K562 (cell line): ENCODE measurements around the gene CCDC194. TPM values are rescaled to one million over a fixed set of nuclear protein-coding genes. Genes with fewer than 3 reads are reported as not detected.

Experiments
- ARID4B ChIP-seq: sonication (generic); formaldehyde crosslinking; IDR thresholded peaks from 2 replicates; pipeline ENCODE4 v1.8.0; 2022; ENCODE audit warnings: mild to moderate bottlenecking, missing genetic modification reagents
- ASH1L ChIP-seq: fragments of 450-650 bp; IDR thresholded peaks from 2 replicates; pipeline ENCODE4 v1.6.1; 2018; ENCODE audit warnings: borderline replicate concordance, mild to moderate bottlenecking, low read depth; ENCODE audit not compliant: partially characterized antibody
- CBX3 ChIP-seq, 2 experiments: IDR thresholded peaks; 1 replicate in 1 of 2; 2 replicates in 1 of 2; pipeline ENCODE4 v1.6.1; 2012; ENCODE audit warnings: inconsistent platforms in 2 of 2, low read length in 2 of 2, borderline replicate concordance in 1 of 2, control low read depth in 1 of 2
- CBX5 ChIP-seq: IDR thresholded peaks from 2 replicates; pipeline ENCODE4 v1.6.1; 2014; ENCODE audit warnings: low read depth, borderline replicate concordance
- FUS ChIP-seq: fragments of 200-400 bp; formaldehyde crosslinking; optimal IDR thresholded peaks from 2 replicates; pipeline ENCODE3; 2017; ENCODE audit warnings: low read depth, low read length
- GTF3C2 ChIP-seq: IDR thresholded peaks from 3 replicates; pipeline ENCODE4 v1.6.1; 2011; ENCODE audit warnings: borderline replicate concordance, mild to moderate bottlenecking, moderate library complexity; ENCODE audit not compliant: insufficient read length; ENCODE audit errors: extremely low read depth
- MAFF ChIP-seq: IDR thresholded peaks from 2 replicates; pipeline ENCODE4 v1.6.1; 2012; ENCODE audit warnings: low read length, improper control_type of control experiment
- NFIX ChIP-seq: fragments of 250-450 bp; sonication (Bioruptor Pico); IDR thresholded peaks from 2 replicates; pipeline ENCODE4 v1.4.0; 2020; ENCODE audit warnings: low read depth, mild to moderate bottlenecking, moderate library complexity
- PATZ1 ChIP-seq: fragments of 250-450 bp; sonication (Bioruptor Pico); IDR thresholded peaks from 2 replicates; pipeline ENCODE4 v1.5.0; 2020; ENCODE audit warnings: mild to moderate bottlenecking, borderline replicate concordance
- PHB2 ChIP-seq: fragments of 450-650 bp; IDR thresholded peaks from 2 replicates; pipeline ENCODE4 v1.6.1; 2017; ENCODE audit warnings: low read depth
- PML ChIP-seq: IDR thresholded peaks from 2 replicates; pipeline ENCODE4 v1.6.1; 2012; ENCODE audit warnings: low read length, inconsistent platforms
- PRMT5 ChIP-seq: sonication (generic); formaldehyde crosslinking; IDR thresholded peaks from 2 replicates; pipeline ENCODE4 v1.5.0; 2020; ENCODE audit warnings: missing genetic modification reagents
- RBBP5 ChIP-seq: fragments of 200-600 bp; sonication (generic); IDR thresholded peaks from 2 replicates; pipeline ENCODE4 v1.6.1; 2012; ENCODE audit warnings: borderline replicate concordance, mild to moderate bottlenecking, low read length, control low read depth, inconsistent platforms; ENCODE audit not compliant: insufficient read depth, poor library complexity, severe bottlenecking
- RCOR1 ChIP-seq, 2 experiments: IDR thresholded peaks; 2 replicates each; pipeline ENCODE4 v1.6.1; 2012; ENCODE audit warnings: low read depth in 2 of 2, low read length in 2 of 2, borderline replicate concordance in 1 of 2, improper control_type of control experiment in 1 of 2
- SRF ChIP-seq, 2 experiments: fragments of 250-450, 450-650 bp in 1 of 2; sonication (Bioruptor Pico) in 1 of 2; sonication (generic) in 1 of 2; formaldehyde crosslinking; IDR thresholded peaks; 2 replicates each; pipeline versions ENCODE4 v1.5.0 to v1.5.1; 2020 to 2022; ENCODE audit warnings: mild to moderate bottlenecking in 1 of 2, missing genetic modification reagents in 1 of 2
- ZBTB1 ChIP-seq: sonication (generic); formaldehyde crosslinking; IDR thresholded peaks from 2 replicates; pipeline ENCODE4 v1.8.1; 2023; ENCODE audit warnings: missing genetic modification reagents, low read depth, mild to moderate bottlenecking, borderline replicate concordance
- ZKSCAN3 ChIP-seq: fragments of 250-450 bp; sonication (Bioruptor Pico); IDR thresholded peaks from 2 replicates; pipeline ENCODE4 v1.4.0; 2020
- polyA plus RNA-seq, 8 experiments: library from polyadenylated mRNA; depleted of rRNA in 4 of 8; stranded (reverse) in 5 of 8; unstranded in 3 of 8; fragments of >200 nt; fragmentation: Nextera tagmentation in 2 of 8; fragmentation: Illumina TruSeq in 1 of 8; extraction: Ambion mirVana in 2 of 8; extraction: Trizol in 1 of 8; gene quantifications; 2 replicates each; pipeline versions ENCODE4 v1.2.1 to v1.2.3, GENCODE V29; 2011 to 2014; ENCODE audit warnings: inconsistent platforms in 1 of 8, missing spikeins in 1 of 8
- total RNA-seq, 7 experiments: library from RNA; depleted of rRNA in 6 of 7; stranded (reverse); fragments of >200 nt in 6 of 7; fragmentation: Illumina TruSeq in 2 of 7; extraction: Trizol in 2 of 7; gene quantifications; 2 replicates each; pipeline versions ENCODE4 v1.2.1 to v1.2.3, GENCODE V29; 2011 to 2021; ENCODE audit warnings: low replicate concordance in 1 of 7

The CCDC194 gene
- total and polyA plus RNA-seq, 9 of the 15 experiments (the other 6 are each of a cell fraction or from before 2014, with no cell fraction given): 0.13 to 1.3 (median 0.39) TPM; not detected in 3

DNA sequence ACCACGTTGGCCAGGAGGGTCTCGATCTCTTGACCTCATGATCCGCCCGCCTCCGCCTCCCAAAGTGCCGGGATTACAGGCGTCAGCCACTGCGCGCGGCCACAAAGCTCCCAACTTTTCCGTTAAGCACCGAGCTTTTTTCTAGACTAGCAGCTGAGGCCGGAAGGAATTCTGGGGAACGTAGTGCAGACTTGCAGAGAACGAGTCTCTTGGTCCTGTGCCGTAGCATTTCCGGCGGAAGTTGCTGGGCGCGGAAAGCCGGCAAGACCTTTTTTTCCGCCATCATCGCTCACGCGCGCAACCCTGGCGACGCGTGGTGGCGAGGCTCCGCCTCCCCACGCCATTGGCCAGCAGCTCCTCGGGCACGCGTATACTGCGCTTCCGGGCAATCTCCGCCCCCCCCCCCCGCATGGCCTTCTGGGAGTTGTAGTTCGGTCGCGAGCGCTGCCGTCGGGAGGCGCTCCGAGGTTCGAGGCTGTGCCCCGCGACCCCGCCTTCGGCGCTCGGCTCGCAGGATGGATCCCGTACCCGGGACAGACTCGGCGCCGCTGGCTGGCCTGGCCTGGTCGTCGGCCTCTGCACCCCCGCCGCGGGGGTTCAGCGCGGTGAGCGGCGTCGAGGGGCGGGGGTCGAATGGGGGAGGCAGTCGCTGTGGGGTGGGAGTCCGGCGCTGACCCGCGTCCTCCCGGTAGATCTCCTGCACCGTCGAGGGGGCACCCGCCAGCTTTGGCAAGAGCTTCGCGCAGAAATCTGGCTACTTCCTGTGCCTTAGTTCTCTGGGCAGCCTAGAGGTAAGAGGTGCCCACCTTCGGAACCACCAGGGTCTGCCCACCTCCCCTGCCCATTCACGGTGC, 25.9 kb upstream of the CCDC194 start, which contains the start of gene MVB12A (continued):
- TF ChIP-seq ZKSCAN3 (CRISPR knock-in tag): peak; percentile 37; the same call in 1 of the 2 replicates
- TF ChIP-seq PHB2: no peak
- TF ChIP-seq CBX3 (IDR thresholded peaks at IDR 0.05; ENCODE audit: borderline replicate concordance in 1 of 2, low read length in 2 of 2): no peak
- TF ChIP-seq ZBTB1 (CRISPR knock-in tag): no peak
- no peak for TF ChIP-seq NFIX (CRISPR knock-in tag)
- TF ChIP-seq PATZ1: no peak
- TF ChIP-seq FUS: no peak
- no peak; a peak in 1 of 4 replicates for TF ChIP-seq SRF (CRISPR knock-in tag; IDR thresholded peaks at IDR 0.05)
- TF ChIP-seq CBX5: no peak
- TF ChIP-seq ASH1L: no peak
- TF ChIP-seq RBBP5: peak; percentile 64
- TF ChIP-seq PML: 0 out of 2 replicates have a peak, but pooled peaks have one; percentile 3
- TF ChIP-seq ARID4B (CRISPR knock-in tag): no peak; the same call in 1 of the 2 replicates
- no peak for TF ChIP-seq GTF3C2
- 0 out of 4 replicates have a peak, but pooled peaks of 1 of the 2 experiments have one; percentile 18 for TF ChIP-seq RCOR1 (IDR thresholded peaks at IDR 0.05; ENCODE audit: borderline replicate concordance in 1 of 2, low read depth in 2 of 2, low read length in 2 of 2)
- TF ChIP-seq PRMT5 (CRISPR knock-in tag): no peak
- TF ChIP-seq MAFF: no peak
